ENCODE data around the gene ST14. TPM values are rescaled to one million over a fixed set of nuclear protein-coding genes. Genes with fewer than 3 reads are reported as not detected.

Gene ST14
- total and polyA plus RNA-seq, 11 donors: 0.37 to 13.0 (median 1.3) TPM

GRCh38 chr11:130131961-130132850 is 27.4 kb upstream of the ST14 start:
- Histone ChIP-seq H3K36me3 (peaks cover 2 to 96% (median 84%) of the 10 kb centered on the region in 9 donors), H3K27me3 (no peaks in the 10 kb centered on the region), H3K4me1 (peaks cover 0 to 4% (median 0%) of the 10 kb centered on the region in 12 donors), H3K27ac (no peak overlapping the region), H3K9me3 (no peaks in the 10 kb centered on the region), H3K4me3 (no peak overlapping the region)
- 44 to 62% (median 54%) methylated on average over 9 of the region's 9 CpGs for WGBS, 4 donors
- TF ChIP-seq CTCF (IDR thresholded peaks at IDR 0.05) (peak; percentile 73 to 89 (median 83)), POLR2A (IDR thresholded peaks at IDR 0.05) (no peak)
- intact Hi-C loops (cut with DNase I): loop anchor here (1.0 to 10.0 kb wide), 9 partner anchors 60 to 211 kb away; partner anchors contain the start of genes PRDM10 (in 3 of the 10) and APLP2 (in 2 of the 10)
- ATAC-seq: peak in 3 of 4 donors; percentile 59 to 79 (median 74)
- DNase-seq: peak in 1 of 5 donors; percentile 41

GRCh38 chr11:130133716-130134115 is 25.9 kb upstream of the ST14 start:
- Histone ChIP-seq H3K9me3 (no peaks in the 10 kb centered on the region), H3K36me3 (peaks cover 2 to 91% (median 75%) of the 10 kb centered on the region in 9 donors)
- ATAC-seq: no peak

GRCh38 chr11:130136107-130136506 is 23.5 kb upstream of the ST14 start:
- intact Hi-C loops (cut with DNase I): loop anchor here in 1 of 10 donors (10.0 kb wide), 1 partner anchor 141 kb away; no protein-coding TSS in a partner anchor
- Histone ChIP-seq H3K36me3 (peaks cover 2 to 87% (median 62%) of the 10 kb centered on the region in 9 donors), H3K27ac (peak overlapping the region in 2 of 12 donors; percentile 17 to 26), H3K4me1 (peaks cover 0 to 17% (median 10%) of the 10 kb centered on the region in 12 donors), H3K4me3 (no peak overlapping the region), H3K9me3 (no peaks in the 10 kb centered on the region), H3K27me3 (no peaks in the 10 kb centered on the region)
- 34 to 62% (median 52%) methylated on average over 7 of the region's 7 CpGs for WGBS, 4 donors
- DNase-seq (no peak), ATAC-seq (peak; percentile 21 to 47 (median 40))
- TF ChIP-seq CTCF (IDR thresholded peaks at IDR 0.05): no peak
- TF ChIP-seq POLR2A (IDR thresholded peaks at IDR 0.05): no peak

More at GRCh38 chr11:130133716-130134115, 25.9 kb upstream of the ST14 start:
- Histone ChIP-seq H3K4me1 (peaks cover 0 to 4% (median 0%) of the 10 kb centered on the region in 12 donors), H3K27me3 (no peaks in the 10 kb centered on the region), H3K4me3 (no peak overlapping the region), H3K27ac (no peak overlapping the region)
- no peak for DNase-seq
- 71 to 80% (median 78%) methylated on average over 8 of the region's 8 CpGs for WGBS, 4 donors
- intact Hi-C loops (cut with DNase I): loop anchor here (2.0 to 10.0 kb wide), 7 partner anchors 61 to 213 kb away; partner anchors contain the start of genes PRDM10 (in 3 of the 10) and APLP2 (in 2 of the 10)
- TF ChIP-seq CTCF (IDR thresholded peaks at IDR 0.05): no peak
- no peak for TF ChIP-seq POLR2A (IDR thresholded peaks at IDR 0.05)

GRCh38 chr11:130137999-130138398 is 21.6 kb upstream of the ST14 start:
- no peak for DNase-seq
- peaks cover 2 to 89% (median 60%) of the 10 kb centered on the region in 9 donors for H3K36me3 ChIP-seq
- H3K27ac ChIP-seq: no peak overlapping the region
- no peaks in the 10 kb centered on the region for H3K27me3 ChIP-seq
- intact Hi-C loops (cut with DNase I): loop anchor here in 1 of 10 donors (10.0 kb wide), 1 partner anchor 143 kb away; no protein-coding TSS in a partner anchor
- no peaks in the 10 kb centered on the region for H3K9me3 ChIP-seq
- ATAC-seq: no peak
- TF ChIP-seq POLR2A (IDR thresholded peaks at IDR 0.05) (no peak), CTCF (IDR thresholded peaks at IDR 0.05) (no peak)
- WGBS, 4 donors: 89 to 91% (median 90%) methylated on average over 9 of the region's 9 CpGs
- H3K4me3 ChIP-seq: no peak overlapping the region
- H3K4me1 ChIP-seq: peaks cover 0 to 32% (median 12%) of the 10 kb centered on the region in 12 donors

All from heart left ventricle (tissue), 16 donors.